Panc1 (cell line): ENCODE results near the gene NCKIPSD. TPM values are rescaled to one million over a fixed set of nuclear protein-coding genes. Genes with fewer than 3 reads are reported as not detected.

ENCODE experiments used
- ATAC-seq: fragments of 200-7000 bp; cut with Tn5 transposase; 2 replicates; pipeline ENCODE4 v1.9.1; 2020; ENCODE audit warnings: mild to moderate bottlenecking, moderate library complexity
- BruUV-seq: library from RNA; stranded (reverse); fragments of 400-500 nt; replicated peaks from 2 replicates; lab custom pipeline; 2021; lab: Mats Ljungman, UMichigan
- CTCF ChIA-PET: fragments of 300-600 bp; sonication (Branson Sonifier 250); formaldehyde crosslinking; loops from one replicate; lab custom pipeline; 2022; ENCODE audit warnings: antibody characterized with exemption; lab: Charles Lee
- POLR2A ChIA-PET: fragments of 300-600 bp; sonication (Branson Sonifier 250); formaldehyde crosslinking; loops from one replicate; lab custom pipeline; 2022; ENCODE audit warnings: antibody characterized with exemption; lab: Charles Lee
- DNase-seq: peaks from one replicate; pipeline ENCODE4 v3.0.0-alpha.2; 2010; ENCODE audit warnings: low read depth, low spot score
- H3K27ac ChIP-seq: 2 replicates; pipeline ENCODE4 v1.5.1; 2011; ENCODE audit warnings: mild to moderate bottlenecking, low read length, inconsistent platforms
- H3K27me3 ChIP-seq: fragments of 200-500 bp; sonication (Bioruptor generic); 2 replicates; pipeline ENCODE4 v1.6.0; 2014; ENCODE audit warnings: low read length, inconsistent platforms; ENCODE audit not compliant: control insufficient read depth, insufficient read depth
- H3K36me3 ChIP-seq: fragments of 200-500 bp; sonication (Bioruptor generic); 2 replicates; pipeline ENCODE4 v1.5.1; 2014; ENCODE audit warnings: inconsistent platforms, mild to moderate bottlenecking, low read length, moderate library complexity; ENCODE audit not compliant: control insufficient read depth, insufficient read depth
- H3K4me1 ChIP-seq: 2 replicates; pipeline ENCODE4 v1.5.1; 2011; ENCODE audit warnings: inconsistent platforms, mild to moderate bottlenecking, low read length, moderate library complexity; ENCODE audit not compliant: control insufficient read depth, insufficient read depth
- H3K4me3 ChIP-seq, 2 experiments: 2 replicates each; pipeline ENCODE4 v1.5.1; 2011 to 2012; ENCODE audit warnings: low read depth in 2 of 2, low read length in 2 of 2, mild to moderate bottlenecking in 2 of 2, inconsistent platforms in 1 of 2, moderate library complexity in 1 of 2
- H3K9me3 ChIP-seq: fragments of 200-500 bp; sonication (Bioruptor generic); 2 replicates; pipeline ENCODE4 v1.5.1; 2014; ENCODE audit warnings: low read depth, mild to moderate bottlenecking, inconsistent platforms, low read length, moderate library complexity; ENCODE audit not compliant: control insufficient read depth, insufficient read depth
- CTCF ChIP-seq: fragments of 450-650 bp; IDR thresholded peaks from 2 replicates; pipeline ENCODE4 v1.5.1; 2017; ENCODE audit warnings: mild to moderate bottlenecking
- POLR2AphosphoS5 ChIP-seq: IDR thresholded peaks from 2 replicates; pipeline ENCODE4 v1.6.1; 2012; ENCODE audit warnings: mild to moderate bottlenecking, low read depth, low read length, moderate library complexity
- REST ChIP-seq, 2 experiments: IDR thresholded peaks; 2 replicates each; pipeline ENCODE4 v1.6.1; 2011 to 2012; ENCODE audit warnings: low read depth in 2 of 2, control low read depth in 1 of 2, low read length in 1 of 2, mild to moderate bottlenecking in 1 of 2, moderate library complexity in 1 of 2; ENCODE audit not compliant: insufficient read depth in 1 of 2
- SIN3A ChIP-seq: IDR thresholded peaks from 2 replicates; pipeline ENCODE4 v1.6.1; 2012; ENCODE audit warnings: low read depth, mild to moderate bottlenecking, low read length, moderate library complexity, borderline replicate concordance; ENCODE audit not compliant: insufficient read depth
- TCF7L2 ChIP-seq: IDR thresholded peaks from 2 replicates; pipeline ENCODE4 v1.6.1; 2011; ENCODE audit warnings: mild to moderate bottlenecking, low read depth, low read length, inconsistent platforms
- in situ Hi-C: cut with HindIII; loops from 2 replicates; pipeline ENCODE4 v1.10.0; 2016; ENCODE audit warnings: low sequenced_read_pairs, low pct_unique_long_range_greater_than_20kb
- intact Hi-C: fragments of 100-400 bp; cut with micrococcal nuclease; formaldehyde crosslinking; loops from one replicate; pipeline ENCODE4 v1.10.0; 2022; ENCODE audit not compliant: unreplicated experiment
- total RNA-seq: library from RNA; stranded (reverse); gene quantifications from one replicate; pipeline ENCODE4 v1.2.1, GENCODE V29; 2021; ENCODE audit not compliant: unreplicated experiment

NCKIPSD gene
- total RNA-seq, 1 experiment from 2014 or later = 26.8 TPM

GRCh38 chr3:48674505-48674904, 11.2 kb downstream of the NCKIPSD start:
- ATAC-seq = no peak
- CTCF ChIA-PET = no interaction called here
- no peaks in the 10 kb centered on the region for H3K36me3 ChIP-seq

GRCh38 chr3:48672522-48672921, 13.2 kb downstream of the NCKIPSD start:
- no peak for TF ChIP-seq SIN3A
- TF ChIP-seq TCF7L2 = no peak
- no peak for TF ChIP-seq REST (IDR thresholded peaks at IDR 0.05; ENCODE audit: insufficient read depth in 1 of 2, low read depth in 2 of 2, low read length in 1 of 2)
- no peak for TF ChIP-seq POLR2AphosphoS5
- TF ChIP-seq CTCF = no peak
- H3K27me3 ChIP-seq = no peaks in the 10 kb centered on the region
- H3K27ac ChIP-seq = no peak overlapping the region
- H3K4me1 ChIP-seq = no peaks in the 10 kb centered on the region
- no peaks in the 10 kb centered on the region for H3K9me3 ChIP-seq
- POLR2A ChIA-PET = no interaction called here
- H3K4me3 ChIP-seq = no peak overlapping the region
- in situ Hi-C loops = no loop called here
- no TSS peak for BruUV-seq
- ATAC-seq (no peak), DNase-seq (no peak)
- no peaks in the 10 kb centered on the region for H3K36me3 ChIP-seq
- CTCF ChIA-PET = no interaction called here
- intact Hi-C loops = no loop called here

More at GRCh38 chr3:48674505-48674904, 11.2 kb downstream of the NCKIPSD start:
- H3K9me3 ChIP-seq = no peaks in the 10 kb centered on the region
- no peaks in the 10 kb centered on the region for H3K27me3 ChIP-seq
- no peak for DNase-seq
- POLR2A ChIA-PET = no interaction called here
- in situ Hi-C loops = no loop called here
- H3K4me1 ChIP-seq = no peaks in the 10 kb centered on the region
- no peak overlapping the region for H3K4me3 ChIP-seq
- intact Hi-C loops = no loop called here
- BruUV-seq = no TSS peak
- no peak for TF ChIP-seq CTCF
- TF ChIP-seq SIN3A = no peak
- no peak for TF ChIP-seq POLR2AphosphoS5
- TF ChIP-seq REST (IDR thresholded peaks at IDR 0.05; ENCODE audit: insufficient read depth in 1 of 2, low read depth in 2 of 2, low read length in 1 of 2) = no peak
- no peak for TF ChIP-seq TCF7L2
- H3K27ac ChIP-seq = no peak overlapping the region
